SK-N-SH treated with all-trans-retinoic acid at 6 μM for 48 hours (cell line): ENCODE results near the gene KLHL29.

Experiments used
- ATAC-seq: fragments of 200-7000 bp; cut with Tn5 transposase; 3 replicates; pipeline ENCODE4 v1.9.1; 2020; ENCODE audit warnings: mild to moderate bottlenecking, moderate library complexity
- ARNTL ChIP-seq: fragments of 450-650 bp; formaldehyde crosslinking; IDR thresholded peaks from 2 replicates; pipeline ENCODE4 v1.5.0; 2020; ENCODE audit warnings: low read depth, mild to moderate bottlenecking, moderate library complexity, borderline replicate concordance
- BACH2 ChIP-seq: fragments of 250-450 bp; sonication (Bioruptor Pico); IDR thresholded peaks from 2 replicates; pipeline ENCODE4 v1.9.0; 2021; ENCODE audit warnings: mild to moderate bottlenecking, borderline replicate concordance
- CREB5 ChIP-seq: fragments of 250-450 bp; sonication (Bioruptor Pico); IDR thresholded peaks from 2 replicates; pipeline ENCODE4 v1.5.1; 2020; ENCODE audit warnings: low read depth, mild to moderate bottlenecking, moderate library complexity
- CSDC2 ChIP-seq: fragments of 250-450 bp; sonication (Bioruptor Pico); IDR thresholded peaks from 2 replicates; pipeline ENCODE4 v1.5.0; 2020; ENCODE audit warnings: mild to moderate bottlenecking, moderate library complexity
- CSRNP3 ChIP-seq: fragments of 250-450 bp; sonication (Bioruptor Pico); IDR thresholded peaks from 2 replicates; pipeline ENCODE4 v1.5.1; 2021; ENCODE audit warnings: mild to moderate bottlenecking, moderate library complexity
- ESRRG ChIP-seq: fragments of 250-450 bp; sonication (Bioruptor Pico); IDR thresholded peaks from 2 replicates; pipeline ENCODE4 v1.6.1; 2021; ENCODE audit warnings: mild to moderate bottlenecking
- GLIS3 ChIP-seq: fragments of 250-450 bp; sonication (Bioruptor Pico); IDR thresholded peaks from 2 replicates; pipeline ENCODE4 v1.5.0; 2020; ENCODE audit warnings: mild to moderate bottlenecking, moderate library complexity
- ISL1 ChIP-seq: fragments of 250-450 bp; sonication (Bioruptor Pico); IDR thresholded peaks from 2 replicates; pipeline ENCODE4 v2.1.2; 2022; ENCODE audit warnings: mild to moderate bottlenecking, moderate library complexity
- OSR1 ChIP-seq: fragments of 250-450 bp; sonication (Bioruptor Pico); IDR thresholded peaks from 2 replicates; pipeline ENCODE4 v1.8.0; 2022; ENCODE audit warnings: moderate library complexity, mild to moderate bottlenecking, inconsistent platforms
- PATZ1 ChIP-seq: fragments of 250-450 bp; sonication (Bioruptor Pico); IDR thresholded peaks from 2 replicates; pipeline ENCODE4 v1.8.0; 2020; ENCODE audit warnings: mild to moderate bottlenecking, moderate library complexity, borderline replicate concordance
- POU6F1 ChIP-seq: fragments of 250-450 bp; sonication (Bioruptor Pico); IDR thresholded peaks from 2 replicates; pipeline ENCODE4 v1.8.0; 2021; ENCODE audit warnings: low read depth, mild to moderate bottlenecking, moderate library complexity, borderline replicate concordance
- PPARA ChIP-seq: fragments of 250-450 bp; sonication (Bioruptor Pico); IDR thresholded peaks from 2 replicates; pipeline ENCODE4 v1.5.0; 2020; ENCODE audit warnings: mild to moderate bottlenecking, borderline replicate concordance
- RARB ChIP-seq: fragments of 250-450 bp; sonication (Bioruptor Pico); IDR thresholded peaks from 2 replicates; pipeline ENCODE4 v1.8.0; 2021; ENCODE audit warnings: mild to moderate bottlenecking, moderate library complexity
- SNAI2 ChIP-seq: fragments of 250-450 bp; sonication (Bioruptor Pico); IDR thresholded peaks from 2 replicates; pipeline ENCODE4 v1.5.0; 2020; ENCODE audit warnings: mild to moderate bottlenecking, moderate library complexity
- TCF4 ChIP-seq: fragments of 250-450 bp; sonication (Bioruptor Pico); IDR thresholded peaks from 2 replicates; pipeline ENCODE4 v1.8.0; 2021; ENCODE audit warnings: mild to moderate bottlenecking, moderate library complexity, borderline replicate concordance
- TSHZ2 ChIP-seq: fragments of 250-450 bp; sonication (Bioruptor Pico); IDR thresholded peaks from 2 replicates; pipeline ENCODE4 v1.5.0; 2020; ENCODE audit warnings: mild to moderate bottlenecking, moderate library complexity
- ZC3H10 ChIP-seq: fragments of 250-450 bp; sonication (Bioruptor Pico); IDR thresholded peaks from 2 replicates; pipeline ENCODE4 v1.5.1; 2021; ENCODE audit warnings: mild to moderate bottlenecking, moderate library complexity
- ZFP3 ChIP-seq: fragments of 250-450 bp; sonication (Bioruptor Pico); IDR thresholded peaks from 2 replicates; pipeline ENCODE4 v1.5.0; 2020; ENCODE audit warnings: mild to moderate bottlenecking, moderate library complexity
- ZFP30 ChIP-seq: fragments of 450-650 bp; formaldehyde crosslinking; IDR thresholded peaks from 2 replicates; pipeline ENCODE4 v1.5.0; 2022; ENCODE audit warnings: mild to moderate bottlenecking, moderate library complexity
- ZNF70 ChIP-seq: fragments of 450-650 bp; formaldehyde crosslinking; IDR thresholded peaks from 2 replicates; pipeline ENCODE4 v1.5.0; 2020; ENCODE audit warnings: mild to moderate bottlenecking, moderate library complexity
- ZNF8 ChIP-seq: fragments of 450-650 bp; formaldehyde crosslinking; IDR thresholded peaks from 2 replicates; pipeline ENCODE4 v1.5.0; 2020; ENCODE audit warnings: mild to moderate bottlenecking, moderate library complexity

KLHL29 gene

GRCh38 chr2:23563673-23564614, 179.0 kb downstream of the KLHL29 start:
- TF ChIP-seq TCF4 (CRISPR knock-in tag) (peak; percentile 89), PPARA (CRISPR knock-in tag) (no peak), TSHZ2 (CRISPR knock-in tag) (peak; percentile 53; the same call in 1 of the 2 replicates)

GRCh38 chr2:23564615-23564960, 179.6 kb downstream of the KLHL29 start:
- no peak for ATAC-seq
- TF ChIP-seq ZFP30 (no peak), ESRRG (CRISPR knock-in tag) (no peak), CREB5 (CRISPR knock-in tag) (no peak), SNAI2 (CRISPR knock-in tag) (no peak), ZC3H10 (CRISPR knock-in tag) (no peak), POU6F1 (CRISPR knock-in tag) (no peak), ARNTL (CRISPR knock-in tag) (no peak), CSRNP3 (no peak), ZNF8 (CRISPR knock-in tag) (no peak), PATZ1 (no peak), BACH2 (CRISPR knock-in tag) (no peak), TSHZ2 (CRISPR knock-in tag) (no peak), RARB (CRISPR knock-in tag) (no peak), ISL1 (CRISPR knock-in tag) (no peak), ZFP3 (CRISPR knock-in tag) (no peak), TCF4 (CRISPR knock-in tag) (no peak), CSDC2 (CRISPR knock-in tag) (no peak), OSR1 (no peak), GLIS3 (CRISPR knock-in tag) (no peak), ZNF70 (CRISPR knock-in tag) (no peak)

More at GRCh38 chr2:23563673-23564614, 179.0 kb downstream of the KLHL29 start:
- peak; percentile 35 for ATAC-seq
